HEK293 (cell line): Measurements from ENCODE around the gene TBX6.

Source experiments
- CTCF ChIA-PET: fragments of 350-600 bp; formaldehyde crosslinking; extraction: SDS; loops from one replicate; lab custom pipeline; 2021; ENCODE audit warnings: antibody characterized with exemption; lab: Yijun Ruan, JAX
- POLR2A ChIA-PET: fragments of 300-600 bp; formaldehyde crosslinking; extraction: SDS; loops from one replicate; lab custom pipeline; 2020; ENCODE audit warnings: antibody characterized with exemption, inconsistent platforms; lab: Yijun Ruan, JAX
- H3K27ac ChIP-seq: fragments of 200-500 bp; sonication (Bioruptor generic); 2 replicates; pipeline ENCODE4 v1.5.1; 2014; ENCODE audit warnings: low read depth, low read length, control low read depth, inconsistent platforms; ENCODE audit errors: extremely low read depth
- H3K36me3 ChIP-seq, 2 experiments: fragments of 200-500 bp in 1 of 2; sonication (Bioruptor generic) in 1 of 2; 1 replicate in 1 of 2; 2 replicates in 1 of 2; pipeline ENCODE4 v1.5.1; 2014 to 2017; ENCODE audit warnings: inconsistent platforms in 2 of 2, low read length in 2 of 2; ENCODE audit not compliant: control insufficient read depth in 2 of 2, insufficient read depth in 1 of 2
- H3K4me1 ChIP-seq: fragments of 200-500 bp; sonication (Bioruptor generic); 2 replicates; pipeline ENCODE4 v1.5.1; 2014; ENCODE audit warnings: mild to moderate bottlenecking, low read length, inconsistent platforms; ENCODE audit not compliant: control insufficient read depth, insufficient read depth
- H3K4me3 ChIP-seq: 2 replicates; pipeline ENCODE4 v1.5.1; 2011; ENCODE audit warnings: low read depth, mild to moderate bottlenecking, control low read depth, low read length, moderate library complexity
- H3K9me3 ChIP-seq: fragments of 200-500 bp; sonication (Bioruptor generic); 2 replicates; pipeline ENCODE4 v1.5.1; 2014; ENCODE audit warnings: low read depth, low read length, inconsistent platforms; ENCODE audit not compliant: control insufficient read depth, insufficient read depth
- ATF2 ChIP-seq: fragments of 450-650 bp; formaldehyde crosslinking; IDR thresholded peaks from 2 replicates; pipeline ENCODE4 v1.5.1; 2016; ENCODE audit warnings: missing biosample characterization, missing genetic modification characterization, low read depth
- BCL11B ChIP-seq: fragments of 450-650 bp; formaldehyde crosslinking; IDR thresholded peaks from 2 replicates; pipeline ENCODE4 v1.5.1; 2016; ENCODE audit warnings: low read depth, missing biosample characterization, missing genetic modification characterization
- EGR2 ChIP-seq: fragments of 450-650 bp; formaldehyde crosslinking; IDR thresholded peaks from 2 replicates; pipeline ENCODE4 v1.5.1; 2016; ENCODE audit warnings: low read depth, missing biosample characterization, missing genetic modification characterization
- ELK4 ChIP-seq: IDR thresholded peaks from 2 replicates; pipeline ENCODE4 v1.6.1; 2011; ENCODE audit warnings: mild to moderate bottlenecking, low read depth, low read length, borderline replicate concordance
- GLI2 ChIP-seq: fragments of 450-650 bp; formaldehyde crosslinking; IDR thresholded peaks from 2 replicates; pipeline ENCODE4; 2017; ENCODE audit warnings: missing biosample characterization, missing genetic modification characterization, low read depth, borderline replicate concordance
- GLIS2 ChIP-seq: fragments of 450-650 bp; formaldehyde crosslinking; IDR thresholded peaks from 2 replicates; pipeline ENCODE4 v1.5.1; 2016; ENCODE audit warnings: missing biosample characterization, missing genetic modification characterization
- REPIN1 ChIP-seq: fragments of 450-650 bp; formaldehyde crosslinking; IDR thresholded peaks from 2 replicates; pipeline ENCODE4 v1.5.1; 2017; ENCODE audit warnings: missing biosample characterization, missing genetic modification characterization, low read depth
- SCRT2 ChIP-seq: fragments of 450-650 bp; formaldehyde crosslinking; IDR thresholded peaks from 2 replicates; pipeline ENCODE4 v1.5.1; 2016; ENCODE audit warnings: missing biosample characterization, missing genetic modification characterization
- ZBTB21 ChIP-seq: fragments of 450-650 bp; formaldehyde crosslinking; IDR thresholded peaks from 2 replicates; pipeline ENCODE4 v1.5.1; 2017; ENCODE audit warnings: missing biosample characterization, missing genetic modification characterization
- ZBTB48 ChIP-seq: fragments of 450-650 bp; formaldehyde crosslinking; IDR thresholded peaks from 2 replicates; pipeline ENCODE4 v1.5.1; 2016; ENCODE audit warnings: missing biosample characterization, missing genetic modification characterization
- ZFP3 ChIP-seq: fragments of 450-650 bp; formaldehyde crosslinking; IDR thresholded peaks from 2 replicates; pipeline ENCODE4 v1.5.1; 2016; ENCODE audit warnings: low read depth, missing biosample characterization, missing genetic modification characterization
- ZNF157 ChIP-seq: fragments of 450-650 bp; formaldehyde crosslinking; IDR thresholded peaks from 2 replicates; pipeline ENCODE4 v1.5.1; 2016; ENCODE audit warnings: missing biosample characterization, missing genetic modification characterization
- ZNF169 ChIP-seq: fragments of 450-650 bp; formaldehyde crosslinking; IDR thresholded peaks from 2 replicates; pipeline ENCODE4 v1.5.1; 2016; ENCODE audit warnings: missing biosample characterization, missing genetic modification characterization
- ZNF174 ChIP-seq: fragments of 450-650 bp; formaldehyde crosslinking; IDR thresholded peaks from 2 replicates; pipeline ENCODE4 v1.5.0; 2017; ENCODE audit warnings: missing biosample characterization, mild to moderate bottlenecking, missing genetic modification characterization
- ZNF19 ChIP-seq: fragments of 450-650 bp; formaldehyde crosslinking; IDR thresholded peaks from 2 replicates; pipeline ENCODE4; 2016; ENCODE audit warnings: missing biosample characterization, missing genetic modification characterization, low read depth
- ZNF214 ChIP-seq: fragments of 450-650 bp; formaldehyde crosslinking; IDR thresholded peaks from 2 replicates; pipeline ENCODE4 v1.5.1; 2017; ENCODE audit warnings: missing biosample characterization, mild to moderate bottlenecking, missing genetic modification characterization, borderline replicate concordance
- ZNF23 ChIP-seq: fragments of 450-650 bp; formaldehyde crosslinking; IDR thresholded peaks from 2 replicates; pipeline ENCODE4 v1.5.1; 2016; ENCODE audit warnings: missing biosample characterization, missing genetic modification characterization, borderline replicate concordance
- ZNF354C ChIP-seq: fragments of 450-650 bp; formaldehyde crosslinking; IDR thresholded peaks from 2 replicates; pipeline ENCODE4 v1.5.1; 2016; ENCODE audit warnings: missing biosample characterization, missing genetic modification characterization, low read depth, borderline replicate concordance
- ZNF404 ChIP-seq: fragments of 450-650 bp; formaldehyde crosslinking; IDR thresholded peaks from 2 replicates; pipeline ENCODE4 v1.5.1; 2017; ENCODE audit warnings: missing biosample characterization, missing genetic modification characterization
- ZNF416 ChIP-seq: fragments of 450-650 bp; formaldehyde crosslinking; IDR thresholded peaks from 2 replicates; pipeline ENCODE4 v1.5.1; 2016; ENCODE audit warnings: missing biosample characterization, missing genetic modification characterization
- ZNF501 ChIP-seq: fragments of 450-650 bp; formaldehyde crosslinking; IDR thresholded peaks from 2 replicates; pipeline ENCODE4 v1.5.1; 2016; ENCODE audit warnings: missing biosample characterization, missing genetic modification characterization
- ZNF518A ChIP-seq: fragments of 450-650 bp; formaldehyde crosslinking; conservative IDR thresholded peaks from 2 replicates; pipeline ENCODE4 v1.5.1; 2016; ENCODE audit warnings: low read depth, missing biosample characterization, missing genetic modification characterization
- ZNF548 ChIP-seq: fragments of 450-650 bp; formaldehyde crosslinking; IDR thresholded peaks from 2 replicates; pipeline ENCODE4 v1.5.1; 2016; ENCODE audit warnings: missing biosample characterization, missing genetic modification characterization
- ZNF555 ChIP-seq: fragments of 450-650 bp; formaldehyde crosslinking; conservative IDR thresholded peaks from 2 replicates; pipeline ENCODE4 v1.5.1; 2017; ENCODE audit warnings: missing biosample characterization, mild to moderate bottlenecking, missing genetic modification characterization, inconsistent platforms
- ZNF560 ChIP-seq: fragments of 450-650 bp; formaldehyde crosslinking; IDR thresholded peaks from 2 replicates; pipeline ENCODE4 v1.5.1; 2017; ENCODE audit warnings: missing biosample characterization, missing genetic modification characterization, borderline replicate concordance
- ZNF596 ChIP-seq: fragments of 450-650 bp; IDR thresholded peaks from 2 replicates; pipeline ENCODE4 v1.5.0; 2018; ENCODE audit warnings: missing biosample characterization, mild to moderate bottlenecking, missing genetic modification characterization, moderate library complexity
- ZNF626 ChIP-seq: fragments of 450-650 bp; sonication (Bioruptor Pico); formaldehyde crosslinking; IDR thresholded peaks from 2 replicates; pipeline ENCODE4 v1.5.1; 2018; ENCODE audit warnings: missing biosample characterization, missing genetic modification characterization, inconsistent platforms
- ZNF629 ChIP-seq: fragments of 450-650 bp; formaldehyde crosslinking; IDR thresholded peaks from 2 replicates; pipeline ENCODE4 v1.5.1; 2017; ENCODE audit warnings: missing biosample characterization, missing genetic modification characterization
- ZNF747 ChIP-seq: fragments of 450-650 bp; formaldehyde crosslinking; IDR thresholded peaks from 2 replicates; pipeline ENCODE4 v1.5.1; 2016; ENCODE audit warnings: missing biosample characterization, missing genetic modification characterization
- ZNF791 ChIP-seq: fragments of 450-650 bp; formaldehyde crosslinking; IDR thresholded peaks from 2 replicates; pipeline ENCODE4 v1.5.1; 2016; ENCODE audit warnings: missing biosample characterization, missing genetic modification characterization

Gene TBX6

GRCh38 chr16:30087181-30087898, 4.4 kb downstream of the TBX6 start:
- ChIA-PET CTCF (interaction anchor here (0.7 kb wide), 2 partner anchors 343 to 452 kb away, joined by 3 to 4 read pairs; partner anchors contain the start of gene DCTPP1), POLR2A (interaction anchor here (0.7 to 1.2 kb wide), 4 partner anchors 11 to 569 kb away, joined by 3 to 4 read pairs (median 4); no protein-coding TSS in a partner anchor)
- no peak; the same call in 1 of the 2 replicates for TF ChIP-seq ZNF629 (tag by site-specific recombination)
- no peak for TF ChIP-seq ELK4
- TF ChIP-seq ZNF560 (tag by site-specific recombination) = no peak
- no peak for TF ChIP-seq GLI2 (tag by site-specific recombination)
- TF ChIP-seq SCRT2 = no peak
- TF ChIP-seq ZNF416 (tag by site-specific recombination) = no peak
- TF ChIP-seq ZNF555 (tag by site-specific recombination) = no peak
- no peak for TF ChIP-seq ZNF501 (tag by site-specific recombination)
- no peak for TF ChIP-seq ZBTB48 (tag by site-specific recombination)
- no peak for TF ChIP-seq ZNF354C (tag by site-specific recombination)
- TF ChIP-seq EGR2 = no peak
- TF ChIP-seq ZNF404 (tag by site-specific recombination) = no peak
- TF ChIP-seq ZNF548 (tag by site-specific recombination) = no peak
- TF ChIP-seq ZNF169 (tag by site-specific recombination) = no peak
- TF ChIP-seq GLIS2 = no peak
- TF ChIP-seq ZNF174 (tag by site-specific recombination) = no peak
- no peak for TF ChIP-seq ZFP3
- TF ChIP-seq ZNF626 (tag by site-specific recombination) = no peak
- no peak for TF ChIP-seq ZNF157 (tag by site-specific recombination)
- TF ChIP-seq ZNF747 (tag by site-specific recombination) = no peak
- no peak for TF ChIP-seq ZBTB21
- TF ChIP-seq ZNF596 = no peak
- no peak for TF ChIP-seq ZNF214 (tag by site-specific recombination)
- no peak for TF ChIP-seq ZNF791 (tag by site-specific recombination)
- TF ChIP-seq ZNF518A (tag by site-specific recombination) = no peak
- no peak for TF ChIP-seq ATF2 (tag by site-specific recombination)
- TF ChIP-seq REPIN1 (tag by site-specific recombination) = no peak
- TF ChIP-seq ZNF19 = no peak
- TF ChIP-seq BCL11B = no peak
- no peak for TF ChIP-seq ZNF23 (tag by site-specific recombination)

More at GRCh38 chr16:30087181-30087898, 4.4 kb downstream of the TBX6 start:
- peaks cover 3 to 46% of the 10 kb centered on the region in 2 experiments; a peak in 2 of 3 replicates for H3K36me3 ChIP-seq
- no peak overlapping the region for H3K27ac ChIP-seq
- no peak overlapping the region for H3K4me3 ChIP-seq
- no peaks in the 10 kb centered on the region for H3K4me1 ChIP-seq
- no peaks in the 10 kb centered on the region for H3K9me3 ChIP-seq
